GM20000 (cell line): ENCODE results near the gene PDHB.

Experiments
- DNase-seq: peaks from one replicate; pipeline ENCODE4 v3.0.0; 2012; ENCODE audit warnings: low spot score
- TF ChIP-seq, protein P1 (sequence below): IDR thresholded peaks from 2 replicates; pipeline ENCODE4 v1.5.1; 2012; ENCODE audit warnings: mild to moderate bottlenecking, control low read depth; ENCODE audit errors: extremely low read depth, missing control alignments

Gene PDHB

DNA sequence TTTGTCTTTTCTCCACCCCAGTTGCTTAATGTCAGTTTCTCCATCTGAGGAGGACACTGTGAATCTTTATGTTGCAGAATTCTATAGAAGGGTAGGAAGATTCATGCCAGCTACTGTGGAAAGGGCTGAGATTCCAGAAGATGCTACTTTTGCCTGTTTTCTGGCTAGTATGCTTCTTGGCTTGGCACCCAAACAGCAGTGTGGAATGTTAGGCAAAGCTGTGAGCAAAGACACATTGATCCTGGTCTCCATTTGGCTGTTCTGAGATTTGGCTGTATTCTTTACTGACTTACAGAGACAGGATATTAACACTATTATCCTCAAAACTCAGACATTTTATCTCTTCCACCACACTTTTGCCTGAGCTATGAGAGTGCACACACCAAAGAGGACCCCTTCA is 39.3 kb downstream of the PDHB start:
- TF ChIP-seq, protein P1, sequence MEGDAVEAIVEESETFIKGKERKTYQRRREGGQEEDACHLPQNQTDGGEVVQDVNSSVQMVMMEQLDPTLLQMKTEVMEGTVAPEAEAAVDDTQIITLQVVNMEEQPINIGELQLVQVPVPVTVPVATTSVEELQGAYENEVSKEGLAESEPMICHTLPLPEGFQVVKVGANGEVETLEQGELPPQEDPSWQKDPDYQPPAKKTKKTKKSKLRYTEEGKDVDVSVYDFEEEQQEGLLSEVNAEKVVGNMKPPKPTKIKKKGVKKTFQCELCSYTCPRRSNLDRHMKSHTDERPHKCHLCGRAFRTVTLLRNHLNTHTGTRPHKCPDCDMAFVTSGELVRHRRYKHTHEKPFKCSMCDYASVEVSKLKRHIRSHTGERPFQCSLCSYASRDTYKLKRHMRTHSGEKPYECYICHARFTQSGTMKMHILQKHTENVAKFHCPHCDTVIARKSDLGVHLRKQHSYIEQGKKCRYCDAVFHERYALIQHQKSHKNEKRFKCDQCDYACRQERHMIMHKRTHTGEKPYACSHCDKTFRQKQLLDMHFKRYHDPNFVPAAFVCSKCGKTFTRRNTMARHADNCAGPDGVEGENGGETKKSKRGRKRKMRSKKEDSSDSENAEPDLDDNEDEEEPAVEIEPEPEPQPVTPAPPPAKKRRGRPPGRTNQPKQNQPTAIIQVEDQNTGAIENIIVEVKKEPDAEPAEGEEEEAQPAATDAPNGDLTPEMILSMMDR, result no peak
- DNase-seq, result no peak

DNA sequence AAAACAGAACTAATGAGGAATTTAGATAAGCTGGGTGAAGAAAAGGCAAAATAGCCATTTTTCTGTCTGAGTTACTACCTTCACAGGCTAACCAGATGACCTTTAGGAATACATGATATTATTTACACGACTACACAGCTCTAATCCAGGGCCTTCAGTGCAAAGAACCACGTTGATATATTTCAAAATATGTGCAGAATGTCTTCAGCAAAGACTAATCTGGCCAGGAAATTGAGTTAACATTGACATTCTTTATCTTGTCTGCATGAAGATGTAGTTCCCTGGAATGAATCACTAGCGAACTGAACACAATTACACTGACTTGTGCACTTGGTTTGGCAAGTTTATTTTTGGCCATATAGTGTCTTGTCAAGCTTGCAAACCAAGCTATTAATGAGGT is 41.5 kb downstream of the PDHB start:
- DNase-seq, result no peak
- TF ChIP-seq, protein P1, result no peak

DNA sequence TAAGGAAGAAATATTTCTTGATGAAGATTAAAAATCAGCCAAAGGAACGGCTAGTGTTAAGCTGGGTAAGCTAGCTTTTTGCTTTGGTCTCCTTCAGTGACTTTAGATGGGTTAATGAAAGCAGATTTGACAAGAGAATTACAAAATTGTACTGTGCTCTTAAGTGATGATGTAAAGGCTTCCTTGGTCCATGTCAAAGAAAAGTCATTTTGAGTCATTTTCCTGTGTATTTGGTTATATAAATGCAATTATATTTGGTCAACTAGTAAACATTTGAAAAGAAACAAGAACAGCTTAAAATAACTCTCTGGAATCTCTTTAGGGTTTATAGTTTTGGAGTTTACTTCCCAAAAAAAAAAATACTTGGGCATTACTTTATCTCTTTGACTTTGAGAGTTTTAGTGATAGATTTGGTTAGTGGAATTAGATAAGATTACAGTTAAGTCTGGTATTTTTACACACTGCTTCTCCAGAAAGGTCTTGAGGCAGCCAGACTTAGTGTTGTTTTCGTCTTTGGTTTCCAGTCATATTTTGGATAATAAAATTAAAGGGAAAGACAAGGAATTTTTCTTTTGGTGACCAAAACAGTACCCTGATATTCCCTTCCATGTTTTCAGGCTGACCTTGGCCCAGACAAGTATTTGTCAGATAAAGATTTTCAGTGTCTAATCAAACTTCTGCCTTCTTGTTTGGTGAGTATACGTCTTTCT is 42.3 kb downstream of the PDHB start:
- TF ChIP-seq, protein P1, result no peak
- no peak for DNase-seq

DNA sequence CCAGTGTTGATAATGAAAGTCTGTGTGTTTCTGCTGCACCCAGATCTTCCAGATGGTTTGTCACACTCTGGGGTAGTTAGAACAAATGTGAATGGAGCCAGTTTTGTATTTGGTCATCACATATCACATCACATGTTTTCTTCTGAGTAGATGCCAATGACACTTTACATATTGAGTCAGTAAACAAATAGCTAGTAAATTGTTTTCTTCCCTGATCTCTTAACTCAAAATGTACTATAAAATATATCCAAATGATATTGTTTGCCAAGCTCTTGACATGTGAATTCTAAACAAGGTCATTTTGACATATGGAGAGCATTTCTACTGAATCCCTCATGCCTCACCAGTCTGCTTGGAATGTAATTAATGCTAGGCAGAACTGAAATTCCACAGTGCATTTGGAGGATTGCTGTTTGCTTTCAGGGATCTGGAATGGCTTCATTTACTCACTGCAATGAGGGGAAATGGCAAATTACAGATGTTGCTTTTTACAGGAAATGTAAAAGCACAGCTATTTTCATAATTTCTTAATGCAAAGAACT is 45.0 kb downstream of the PDHB start:
- TF ChIP-seq, protein P1, result no peak
- DNase-seq, result no peak

DNA sequence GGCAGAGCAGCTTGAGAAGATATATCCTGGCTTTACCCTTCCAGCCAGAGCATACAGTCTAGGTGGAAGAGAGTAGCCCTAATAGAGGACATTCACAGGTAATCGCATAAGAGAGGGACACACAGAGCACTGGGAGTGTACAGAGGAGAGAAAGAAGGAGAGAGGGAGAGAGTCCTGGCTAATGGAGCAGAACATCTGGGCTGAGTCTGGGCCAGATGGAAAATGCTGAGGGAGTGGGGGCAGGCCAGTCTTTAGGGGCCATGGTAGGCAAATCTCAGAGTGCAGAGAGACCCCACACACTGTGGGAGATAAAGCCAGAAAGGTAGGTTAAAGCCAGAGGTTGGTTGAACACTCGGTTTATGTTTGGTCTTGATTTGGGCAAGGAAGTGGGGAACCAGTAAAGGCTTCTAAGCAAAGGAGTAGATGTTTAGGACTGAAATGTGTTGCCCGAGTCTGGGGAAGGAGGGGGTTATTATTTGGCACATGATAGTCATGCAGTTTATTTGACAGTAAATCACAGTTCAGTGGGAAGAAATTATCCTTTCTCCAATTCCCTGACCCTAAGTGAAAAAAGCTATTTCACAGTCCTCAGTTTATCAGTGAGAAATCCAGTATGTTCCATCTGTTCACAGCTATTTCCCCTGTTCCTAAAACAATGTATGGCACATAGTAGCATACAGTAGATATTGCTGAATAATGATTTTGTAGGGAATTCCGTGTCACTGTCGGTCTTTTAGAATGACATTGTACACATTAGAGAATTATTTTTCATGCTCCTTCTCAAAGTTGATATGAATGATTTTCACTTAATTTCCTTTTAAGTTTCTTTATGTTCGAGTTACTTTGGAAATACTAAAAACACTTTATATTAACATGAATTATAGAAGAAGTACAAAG is 45.7 kb downstream of the PDHB start:
- TF ChIP-seq, protein P1, result no peak
- DNase-seq, result no peak

DNA sequence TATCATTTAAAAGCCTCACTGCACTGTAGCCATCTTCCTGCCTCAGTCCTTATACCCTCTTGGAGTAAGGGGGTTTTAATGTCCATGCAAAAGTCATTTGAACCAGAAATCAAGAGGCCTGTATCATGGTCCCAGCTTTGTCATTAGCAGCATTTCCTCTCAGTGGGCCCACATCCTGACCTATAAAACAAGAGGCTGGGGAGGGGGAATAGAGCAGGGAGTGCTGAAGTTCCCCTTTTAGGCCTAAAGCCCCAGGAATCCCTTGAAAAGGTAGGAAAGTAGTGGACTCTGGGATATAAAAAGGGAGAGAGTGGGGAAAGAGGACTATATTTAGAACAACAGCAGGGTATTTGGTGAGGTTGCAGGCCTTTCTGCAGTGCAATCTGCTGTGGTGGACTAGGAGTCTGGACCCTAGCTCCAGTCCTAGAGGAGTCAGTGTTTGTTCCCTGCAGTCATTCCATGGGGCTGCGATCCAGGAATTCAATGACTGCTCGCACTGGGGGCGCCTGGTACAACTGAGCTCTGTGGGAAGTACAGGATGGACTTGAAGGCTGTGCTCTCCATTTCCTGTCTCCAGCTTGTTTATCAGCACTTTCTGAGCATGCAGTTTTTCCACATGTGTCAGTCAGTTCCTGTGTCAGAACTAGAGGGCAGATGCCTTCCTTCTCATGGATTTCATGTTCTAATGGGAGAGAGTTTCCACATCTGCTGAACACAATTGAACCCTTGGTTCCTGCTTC is 46.8 kb downstream of the PDHB start:
- no peak for DNase-seq
- TF ChIP-seq, protein P1, result no peak
